SH-SY5Y (cell line): ENCODE measurements around the gene GBP2.

ENCODE experiments used
- GATA2 ChIP-seq: IDR thresholded peaks from 2 replicates; pipeline ENCODE4 v1.6.1; 2011; ENCODE audit warnings: mild to moderate bottlenecking, low read depth, low read length
- GATA3 ChIP-seq: IDR thresholded peaks from 2 replicates; pipeline ENCODE4 v1.6.1; 2011; ENCODE audit warnings: low read depth, mild to moderate bottlenecking, low read length, moderate library complexity

The GBP2 gene, protein sequence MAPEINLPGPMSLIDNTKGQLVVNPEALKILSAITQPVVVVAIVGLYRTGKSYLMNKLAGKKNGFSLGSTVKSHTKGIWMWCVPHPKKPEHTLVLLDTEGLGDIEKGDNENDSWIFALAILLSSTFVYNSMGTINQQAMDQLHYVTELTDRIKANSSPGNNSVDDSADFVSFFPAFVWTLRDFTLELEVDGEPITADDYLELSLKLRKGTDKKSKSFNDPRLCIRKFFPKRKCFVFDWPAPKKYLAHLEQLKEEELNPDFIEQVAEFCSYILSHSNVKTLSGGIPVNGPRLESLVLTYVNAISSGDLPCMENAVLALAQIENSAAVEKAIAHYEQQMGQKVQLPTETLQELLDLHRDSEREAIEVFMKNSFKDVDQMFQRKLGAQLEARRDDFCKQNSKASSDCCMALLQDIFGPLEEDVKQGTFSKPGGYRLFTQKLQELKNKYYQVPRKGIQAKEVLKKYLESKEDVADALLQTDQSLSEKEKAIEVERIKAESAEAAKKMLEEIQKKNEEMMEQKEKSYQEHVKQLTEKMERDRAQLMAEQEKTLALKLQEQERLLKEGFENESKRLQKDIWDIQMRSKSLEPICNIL

GRCh38 chr1:89125913-89126580 is at the start of gene GBP2:
TSS of gene GBP2 (minus strand) at chr1:89126114. CDS start at chr1:89121966, 4,148 bp downstream.
- TF ChIP-seq GATA3, result no peak
- no peak for TF ChIP-seq GATA2

- TF ChIP-seq GATA2, result no peak
- TF ChIP-seq GATA3, result no peak
These were observed 48.6 kb upstream of the GBP2 start for GRCh38 chr1:89174491-89174890.

DNA sequence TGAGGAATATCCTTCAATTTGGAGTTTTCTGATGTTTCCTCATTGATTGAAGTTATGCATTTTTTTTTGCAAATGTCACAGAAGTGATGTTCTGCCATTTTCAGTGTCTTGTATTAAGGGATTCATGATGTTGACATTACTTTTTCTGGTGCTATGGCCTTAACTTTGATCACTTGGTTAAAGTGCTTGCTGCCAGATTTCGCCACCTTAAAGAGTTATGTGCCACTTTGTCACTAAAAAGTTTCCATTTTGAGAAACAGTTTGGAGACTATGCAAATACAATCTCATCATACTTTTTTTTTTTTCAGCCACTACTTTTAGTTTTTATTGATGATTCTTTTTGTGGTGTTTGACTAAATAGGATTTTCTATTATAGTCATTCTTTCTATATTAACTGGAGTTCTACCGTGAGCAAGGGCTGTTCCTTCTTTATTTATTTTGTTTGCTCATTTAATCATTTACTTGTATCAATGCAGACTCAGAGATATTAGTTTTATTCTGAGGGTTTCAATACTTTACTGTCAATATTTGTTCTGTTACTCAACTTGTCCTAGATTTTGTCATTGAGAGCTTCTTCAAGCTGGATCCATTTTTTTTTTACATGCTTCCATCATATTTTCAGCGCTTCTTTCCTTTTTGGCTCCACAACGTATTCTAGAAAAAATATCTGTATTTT is 46.7 kb upstream of the GBP2 start:
- no peak for TF ChIP-seq GATA2

DNA sequence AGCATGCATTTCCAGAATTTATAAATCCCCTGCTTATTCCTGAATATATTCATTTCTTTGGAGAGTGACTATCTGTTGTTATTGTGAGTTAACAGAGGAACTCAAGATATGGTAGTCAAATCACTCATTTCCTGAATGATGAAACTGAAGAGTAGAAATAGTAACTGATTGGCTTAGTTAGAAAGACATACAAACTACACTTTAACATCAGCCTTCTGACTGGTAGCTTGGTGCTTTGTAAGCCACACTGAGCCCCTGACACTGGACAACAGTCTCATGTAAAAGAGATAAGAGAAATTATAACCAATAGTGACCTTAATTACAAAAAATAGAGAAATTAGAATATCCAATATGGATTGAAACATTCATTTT is 45.1 kb upstream of the GBP2 start:
- TF ChIP-seq GATA3 (no peak), GATA2 (no peak)

GRCh38 chr1:89170170-89171066 is 44.5 kb upstream of the GBP2 start:
- TF ChIP-seq GATA3, result no peak
- TF ChIP-seq GATA2, result no peak

DNA sequence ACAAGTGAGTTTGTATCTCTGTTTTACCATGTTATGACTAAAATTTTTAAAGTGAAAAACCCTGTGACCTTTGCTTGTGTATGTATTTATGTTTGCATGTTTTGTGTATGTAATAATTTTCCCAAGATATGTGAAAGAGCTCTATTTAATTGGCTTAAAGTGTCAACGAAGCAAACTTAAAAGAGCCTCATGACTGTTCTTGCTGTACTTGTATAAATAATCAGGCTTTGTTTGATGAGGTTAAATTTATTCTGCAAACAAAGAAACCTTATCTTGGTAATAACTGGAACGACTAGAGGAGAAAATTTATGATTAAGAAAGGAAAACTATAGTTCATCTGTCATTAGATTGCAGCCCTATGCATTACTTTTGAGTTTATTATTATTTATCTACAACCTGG is 43.3 kb upstream of the GBP2 start:
- no peak for TF ChIP-seq GATA3
- no peak for TF ChIP-seq GATA2

DNA sequence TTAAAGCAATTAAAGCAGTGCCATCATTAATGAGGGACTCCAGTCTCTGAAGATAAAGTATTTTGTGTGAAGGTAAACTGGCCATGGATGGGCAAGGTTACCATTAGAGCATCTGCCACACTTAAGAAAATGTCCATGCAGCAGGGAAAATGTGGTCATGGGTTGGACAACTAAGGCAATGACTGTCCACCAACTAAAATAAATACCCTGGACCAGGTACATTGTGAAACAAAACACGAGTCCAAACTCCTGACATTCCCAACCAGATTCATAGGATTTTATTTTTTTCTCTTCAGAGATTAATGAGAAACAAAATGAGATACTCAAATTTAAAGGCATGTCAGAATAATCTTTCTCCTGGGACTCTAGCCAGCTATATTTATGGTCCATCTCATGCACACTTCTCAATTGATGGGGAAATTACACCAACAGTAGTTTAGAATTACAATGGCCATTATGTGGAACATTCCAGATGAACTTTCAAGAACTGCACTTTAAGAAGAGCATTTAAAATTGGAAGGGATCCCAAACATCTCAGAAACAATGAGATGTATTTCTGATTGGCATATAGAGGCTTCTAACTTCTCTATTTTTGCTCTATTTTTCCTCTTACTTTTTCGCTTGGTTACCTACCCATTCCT is 41.8 kb upstream of the GBP2 start:
- no peak for TF ChIP-seq GATA2
- TF ChIP-seq GATA3, result no peak

DNA sequence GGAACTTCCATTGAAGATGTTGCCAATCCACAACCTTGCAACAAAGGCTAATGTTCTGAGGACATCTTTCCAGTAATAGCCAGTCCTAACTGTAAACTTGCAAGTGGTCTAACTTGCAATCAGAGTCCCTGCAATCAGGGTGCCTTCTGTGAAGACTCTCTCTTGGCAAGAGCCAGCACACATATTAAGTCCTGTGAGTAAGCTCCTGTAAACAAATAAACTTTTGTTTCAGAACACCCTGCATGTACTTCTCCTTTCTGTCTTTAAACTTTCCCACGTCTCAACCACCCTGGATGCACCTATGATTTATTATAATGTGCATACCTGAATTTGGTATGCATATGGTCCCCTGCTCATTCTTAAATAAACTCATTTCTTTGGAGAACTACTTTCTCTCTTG is 40.8 kb upstream of the GBP2 start:
- no peak for TF ChIP-seq GATA3
- TF ChIP-seq GATA2, result no peak

DNA sequence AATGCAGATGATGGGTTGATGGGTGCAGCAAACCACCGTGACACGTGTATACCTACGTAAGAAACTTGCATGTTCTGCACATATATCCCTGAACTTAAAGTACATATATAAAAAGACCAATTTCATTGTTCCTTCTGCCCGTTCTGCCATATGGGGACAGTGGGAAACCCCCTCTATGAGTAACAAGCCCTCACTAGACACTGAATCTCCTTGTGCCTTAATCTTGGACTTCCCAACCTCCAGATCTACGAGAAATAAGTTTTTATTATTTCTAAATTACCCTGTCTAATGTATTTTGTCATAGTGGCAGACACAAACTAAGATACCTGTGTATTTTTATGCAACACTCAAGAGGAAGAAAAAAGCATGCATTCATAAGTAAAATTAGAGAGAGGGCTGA is 39.9 kb upstream of the GBP2 start:
- TF ChIP-seq GATA2, result no peak
- no peak for TF ChIP-seq GATA3

DNA sequence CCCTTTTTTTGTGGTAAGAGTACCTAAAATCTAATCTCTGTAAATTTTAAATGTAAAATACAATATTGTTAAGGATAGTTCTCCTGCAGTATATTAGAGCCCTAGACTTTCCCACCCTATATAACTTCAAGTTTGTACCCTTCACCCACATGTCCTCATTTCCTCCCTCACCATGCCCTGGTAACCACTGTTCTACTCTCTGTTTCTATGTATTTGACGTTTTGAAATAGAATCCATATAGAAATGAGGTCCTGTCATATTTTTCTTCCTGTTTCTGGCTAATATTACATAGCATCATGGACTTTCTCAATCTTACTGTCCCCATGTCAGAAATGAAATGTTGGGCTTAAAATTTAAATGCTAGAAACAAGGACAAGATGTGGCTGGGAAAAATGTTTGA is 25.1 kb upstream of the GBP2 start:
- TF ChIP-seq GATA3, result no peak
- no peak for TF ChIP-seq GATA2

- TF ChIP-seq GATA2 (no peak), GATA3 (no peak)
These were observed 24.1 kb upstream of the GBP2 start for GRCh38 chr1:89149976-89150375.

GRCh38 chr1:89149229-89149628 is 23.3 kb upstream of the GBP2 start:
- TF ChIP-seq GATA3 (no peak), GATA2 (no peak)

DNA sequence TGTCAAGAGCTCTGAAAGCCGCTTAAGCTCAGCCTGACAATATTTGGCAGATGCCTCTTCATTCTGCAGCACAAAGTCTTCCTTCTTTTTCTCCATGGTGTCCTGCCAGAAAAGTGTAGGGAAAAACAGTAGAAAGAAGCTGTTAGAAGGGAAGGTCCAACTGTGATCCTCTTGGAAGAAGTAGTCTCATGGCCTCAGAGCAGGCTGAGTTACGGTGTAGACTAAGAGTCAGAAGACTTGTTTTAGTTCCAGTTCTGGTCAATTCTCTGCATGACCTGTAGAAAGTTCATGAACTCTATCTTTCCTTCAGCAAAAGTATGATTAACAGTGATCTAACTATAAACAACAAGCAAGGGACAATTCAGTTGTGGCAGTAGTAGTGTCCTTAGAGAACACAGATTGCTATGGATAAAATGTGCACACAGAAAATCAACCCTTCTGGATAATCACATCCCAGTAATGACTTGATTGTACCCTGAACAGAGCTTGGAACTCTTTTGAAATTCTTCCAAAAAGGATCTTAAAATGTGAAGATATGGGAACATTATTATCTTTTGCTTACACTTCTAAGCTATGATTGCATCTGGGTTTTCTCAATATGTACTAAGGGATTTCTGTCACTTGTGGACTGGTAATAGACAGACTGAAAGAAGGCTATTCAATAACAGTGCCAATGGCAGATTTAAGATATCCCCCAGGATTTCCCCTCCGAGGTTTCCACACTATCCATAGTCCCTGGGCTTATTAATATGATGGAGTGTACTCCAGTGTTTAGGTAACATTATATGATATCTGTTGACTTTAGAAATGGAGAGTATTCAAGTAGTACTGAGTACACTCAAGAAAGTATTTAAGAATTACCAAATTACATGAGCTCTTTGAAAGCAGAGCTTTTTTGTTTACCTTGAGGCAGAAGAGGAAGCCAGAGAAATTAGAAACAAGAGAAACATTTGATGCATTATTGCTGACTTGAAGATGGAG is 22.1 kb upstream of the GBP2 start:
- TF ChIP-seq GATA3 (no peak), GATA2 (no peak)

GRCh38 chr1:89146721-89147120 is 20.8 kb upstream of the GBP2 start:
- TF ChIP-seq GATA2, result no peak
- TF ChIP-seq GATA3, result no peak
